Stimulated activated CD4-positive, alpha-beta T cell treated with anti-CD3 and anti-CD28 coated beads, Interleukin-15, amount 100 ng/mL, for 24 hours (primary cell): ENCODE measurements around the gene NRARP.
"Not testable (repeated sequence)": the region's sequence is repeated elsewhere in the genome, so short reads cannot be mapped to it uniquely, and the experiment has no call there.

ENCODE experiments used
- DNase-seq: peaks from one replicate; pipeline ENCODE4 v3.0.0-alpha.2; 2020

Gene NRARP, protein sequence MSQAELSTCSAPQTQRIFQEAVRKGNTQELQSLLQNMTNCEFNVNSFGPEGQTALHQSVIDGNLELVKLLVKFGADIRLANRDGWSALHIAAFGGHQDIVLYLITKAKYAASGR

DNA sequence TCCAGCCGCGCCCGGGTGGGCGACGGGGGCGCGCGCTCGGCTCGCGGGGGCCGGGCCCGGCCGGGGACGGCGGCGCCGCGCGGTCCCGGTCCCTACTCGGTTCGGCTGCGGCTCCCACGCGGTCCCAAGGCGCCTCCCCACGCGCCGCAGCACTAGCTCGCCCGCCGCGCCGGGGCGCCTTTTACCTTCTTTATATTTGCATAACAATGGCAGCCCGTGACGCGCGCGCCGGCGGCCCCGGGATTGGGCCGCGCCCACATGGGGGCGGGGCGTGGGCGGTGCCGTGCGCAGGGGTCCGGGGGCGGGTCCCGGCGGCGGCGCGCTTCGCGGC, at the start of gene NRARP:
Gene NRARP (minus strand): TSS at position 154 of the 331 bp plus-strand sequence. CDS start 343 bp downstream, outside the sequence.
- peak; percentile 94 for DNase-seq

DNA sequence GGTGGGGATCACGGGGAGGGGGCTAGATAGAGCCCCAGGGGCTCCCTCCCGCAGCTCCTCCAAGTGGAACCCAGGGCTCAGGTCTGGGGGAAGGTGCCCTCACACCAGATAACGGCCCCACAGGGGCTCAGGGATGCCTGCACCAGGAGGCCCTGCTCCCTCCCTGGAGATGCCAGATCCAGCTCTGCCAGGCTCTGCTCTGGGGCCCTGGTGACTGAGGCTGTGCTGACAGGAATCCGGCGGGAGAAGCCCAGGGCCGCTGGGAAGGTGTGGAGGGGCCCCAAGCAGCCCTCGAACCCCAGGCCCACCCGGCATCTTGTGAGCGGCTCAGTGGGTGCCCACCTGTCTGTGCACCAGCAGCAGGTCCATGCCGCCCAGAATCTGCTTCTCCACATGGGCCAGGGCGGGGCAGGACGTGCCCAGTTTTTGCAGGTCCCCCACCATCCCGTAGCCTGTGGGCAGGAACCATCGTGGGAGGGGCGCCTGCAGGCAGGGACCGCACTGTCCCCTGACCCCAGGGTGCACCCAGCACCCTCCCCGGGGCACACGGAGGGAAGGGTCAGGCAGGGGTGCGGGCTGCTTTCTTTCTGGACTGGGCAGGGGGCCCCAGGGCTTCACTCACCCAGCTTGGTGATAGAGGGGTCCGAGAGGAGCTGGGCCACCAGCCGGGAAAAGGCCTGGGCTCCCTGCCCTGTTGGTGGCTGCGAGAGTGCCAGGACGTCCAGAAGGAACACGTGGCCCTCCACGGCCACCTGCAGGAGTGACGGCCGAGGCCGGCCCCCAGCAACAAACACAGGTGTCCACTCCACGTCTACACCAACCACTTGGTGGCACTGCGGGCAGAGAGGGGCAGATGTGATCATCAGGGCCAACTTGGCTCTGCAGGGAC, 48.9 kb upstream of the NRARP start:
- no peak for DNase-seq

DNA sequence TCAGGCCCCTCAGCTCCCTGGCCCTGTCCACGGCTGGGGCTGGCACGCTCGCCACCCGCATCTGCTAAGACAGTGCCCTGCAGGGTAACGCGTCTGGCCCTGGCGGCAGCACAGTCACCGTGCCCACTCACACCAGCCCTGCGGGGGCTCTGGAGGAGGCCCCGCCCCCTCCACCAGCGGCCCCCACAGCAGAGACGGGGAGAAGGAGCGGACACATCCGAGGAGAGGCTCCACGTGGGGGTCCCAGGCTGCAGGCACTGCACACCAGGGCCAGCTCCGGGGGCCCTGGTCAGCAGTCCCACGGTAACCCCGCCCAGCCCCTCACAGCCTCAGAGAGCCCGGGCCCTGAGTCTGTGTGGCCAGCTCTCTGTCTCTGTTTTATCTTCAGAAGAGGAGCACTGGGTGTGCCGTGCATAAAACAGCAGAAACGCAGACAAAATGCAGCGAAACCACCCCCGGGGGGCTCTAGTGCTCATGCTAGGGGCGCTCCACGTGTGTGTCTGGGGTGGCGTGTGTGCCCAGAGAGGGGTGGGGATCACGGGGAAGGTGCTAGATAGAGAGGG, 47.5 kb upstream of the NRARP start:
- no peak for DNase-seq

DNA sequence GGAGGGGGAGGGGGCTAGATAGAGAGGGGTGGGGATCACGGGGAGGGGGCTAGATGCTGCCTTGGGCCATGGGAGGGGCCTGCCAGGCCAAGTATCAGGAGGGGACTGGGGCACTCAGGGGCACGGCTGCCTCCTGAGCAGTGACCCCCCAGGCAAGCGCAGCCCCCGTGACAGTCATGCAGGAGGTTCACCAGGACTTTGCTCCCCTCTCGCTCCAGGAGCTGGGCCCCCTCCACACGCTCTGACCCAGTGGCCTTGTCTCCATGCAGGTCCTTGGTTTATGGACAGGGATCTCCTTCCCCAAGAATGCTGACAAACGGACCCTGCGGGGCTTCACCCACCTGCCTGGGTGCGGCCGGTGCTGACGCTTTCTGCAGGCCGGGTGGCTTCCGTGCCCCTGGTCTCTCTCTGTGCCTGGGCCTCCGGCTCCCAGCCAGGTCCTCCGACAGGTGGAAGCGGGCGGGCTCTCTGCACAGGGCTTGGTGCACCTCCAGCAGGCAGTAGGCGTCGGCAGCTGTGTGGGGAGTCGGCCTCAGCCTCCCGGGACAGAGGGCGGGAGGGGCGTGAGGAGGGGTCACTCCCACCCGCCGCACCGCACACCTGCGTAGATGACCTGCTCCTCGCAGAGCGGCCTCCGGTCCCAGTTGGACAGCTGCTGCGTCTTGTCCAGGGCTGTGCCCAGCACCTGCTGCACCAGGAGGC, 46.8 kb upstream of the NRARP start:
- DNase-seq: no peak

DNA sequence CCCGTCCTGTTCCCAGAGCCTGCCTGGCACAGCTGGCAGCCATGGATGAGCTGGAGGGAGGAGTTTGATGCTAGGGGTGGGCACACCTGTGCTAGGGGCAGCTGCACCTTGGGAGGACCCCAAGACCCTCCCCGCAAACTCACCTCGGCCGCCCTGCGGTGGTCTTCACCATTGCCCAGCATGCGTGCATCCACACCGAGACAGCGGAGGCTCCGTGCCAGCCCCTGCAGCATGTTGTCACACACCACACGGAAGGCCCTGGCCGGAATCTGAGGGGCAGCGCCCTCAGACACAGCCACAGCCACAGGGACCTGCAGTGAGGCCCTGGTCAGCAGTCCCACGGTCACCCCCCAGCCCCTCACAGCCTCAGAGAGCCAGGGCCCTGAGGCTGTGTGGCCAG, 45.9 kb upstream of the NRARP start:
- no peak for DNase-seq

DNA sequence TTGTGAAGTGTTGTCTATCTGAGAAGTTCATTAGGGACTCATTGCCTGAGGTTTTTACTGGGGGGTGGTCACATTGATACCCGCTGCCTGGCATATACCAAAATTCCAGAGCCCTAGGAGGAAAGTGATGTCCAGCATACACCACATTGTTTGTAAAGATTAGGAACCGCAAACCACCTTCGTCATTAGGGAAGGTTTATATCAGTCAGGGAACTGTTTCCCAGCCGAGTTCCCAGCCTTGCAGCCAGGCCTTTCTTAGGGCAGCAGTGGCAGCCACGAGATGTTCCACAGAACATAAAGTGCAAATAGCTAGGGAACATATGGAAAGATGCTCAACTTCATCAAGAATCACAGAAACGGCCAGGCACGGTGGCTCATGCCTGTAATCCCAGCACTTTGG, 40.4 kb upstream of the NRARP start:
- no peak for DNase-seq

DNA sequence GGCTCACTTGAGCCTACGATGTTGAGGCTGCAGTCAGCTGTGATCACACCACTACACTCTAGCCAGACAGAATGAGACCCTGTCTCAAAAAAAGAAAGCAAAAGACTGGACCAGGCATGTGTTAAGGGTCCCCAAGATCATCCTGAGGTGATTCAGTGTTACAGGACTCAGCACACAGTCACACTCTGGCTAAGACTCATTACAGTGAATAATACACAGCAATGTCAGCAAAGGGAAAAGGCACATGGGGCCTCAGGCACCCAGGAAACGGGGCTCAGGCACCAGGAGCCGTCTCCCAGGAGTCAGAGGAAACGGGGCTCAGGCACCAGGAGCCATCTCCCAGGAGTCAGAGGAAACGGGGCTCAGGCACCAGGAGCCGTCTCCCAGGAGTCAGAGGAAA, 39.2 kb upstream of the NRARP start:
- no peak for DNase-seq

DNA sequence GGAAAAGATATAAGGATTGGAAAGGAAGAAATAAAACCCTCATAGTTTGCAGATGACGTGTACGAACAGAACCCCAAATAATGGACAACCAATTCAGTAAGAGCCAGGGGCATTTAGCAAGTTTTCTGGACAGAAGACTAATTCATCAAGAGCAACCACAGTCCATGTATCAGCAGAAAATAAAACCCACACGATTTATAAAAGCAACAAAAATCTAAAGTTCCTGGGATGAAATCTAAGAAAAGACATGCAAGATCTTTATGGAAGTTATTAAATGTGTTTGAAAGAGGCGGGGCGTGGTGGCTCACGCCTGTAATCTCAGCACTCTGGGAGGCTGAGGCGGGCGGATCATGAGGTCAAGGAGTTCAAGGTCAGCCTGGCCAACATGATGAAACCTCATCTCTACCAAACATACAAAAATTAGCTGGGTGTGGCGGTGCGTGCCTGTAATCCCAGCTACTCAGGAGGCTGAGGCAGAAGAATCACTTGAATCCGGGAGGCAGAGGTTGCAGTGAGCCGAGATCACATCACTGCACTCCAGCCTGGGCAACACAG, 37.9 kb upstream of the NRARP start:
- DNase-seq: not testable (repeated sequence)

DNA sequence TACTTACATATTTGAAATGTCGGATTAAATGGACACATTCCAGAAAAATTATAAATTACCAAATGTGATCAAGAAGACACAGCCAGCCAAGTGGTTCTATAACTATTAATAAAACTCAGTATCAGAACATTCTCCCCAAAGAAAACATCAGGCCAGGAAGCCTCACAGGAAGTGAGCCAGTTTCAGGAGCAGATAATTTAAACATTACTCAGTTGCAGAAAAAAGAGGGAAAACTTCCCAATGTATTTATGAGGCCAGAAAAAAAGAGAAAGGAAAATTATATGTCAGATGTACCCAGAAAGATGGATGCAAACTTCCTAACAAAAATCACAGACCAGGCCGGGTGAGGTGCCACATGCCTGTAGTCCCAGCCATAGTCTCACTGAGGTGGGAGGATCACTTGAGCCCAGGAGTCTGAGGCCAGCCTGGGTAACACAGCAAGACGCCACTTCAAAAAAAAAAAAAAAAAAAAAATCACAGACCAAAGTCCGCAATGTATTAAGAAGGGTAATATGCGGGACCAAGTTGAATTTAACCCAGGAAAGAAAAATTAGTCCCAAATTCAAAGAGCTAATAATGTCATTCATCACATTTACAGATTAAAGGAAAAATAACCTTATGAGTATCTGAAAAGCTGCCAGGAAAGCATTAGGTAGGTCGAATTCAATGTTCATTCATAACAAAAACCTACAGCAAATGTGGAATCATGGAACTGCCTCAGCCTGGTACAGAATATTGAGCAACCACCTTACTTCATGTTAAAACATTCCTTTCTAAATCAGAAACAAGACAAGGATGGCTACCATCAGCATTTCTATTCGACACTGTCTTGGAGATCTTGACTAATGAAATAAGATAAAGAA, 37.2 kb upstream of the NRARP start:
- DNase-seq: no peak

DNA sequence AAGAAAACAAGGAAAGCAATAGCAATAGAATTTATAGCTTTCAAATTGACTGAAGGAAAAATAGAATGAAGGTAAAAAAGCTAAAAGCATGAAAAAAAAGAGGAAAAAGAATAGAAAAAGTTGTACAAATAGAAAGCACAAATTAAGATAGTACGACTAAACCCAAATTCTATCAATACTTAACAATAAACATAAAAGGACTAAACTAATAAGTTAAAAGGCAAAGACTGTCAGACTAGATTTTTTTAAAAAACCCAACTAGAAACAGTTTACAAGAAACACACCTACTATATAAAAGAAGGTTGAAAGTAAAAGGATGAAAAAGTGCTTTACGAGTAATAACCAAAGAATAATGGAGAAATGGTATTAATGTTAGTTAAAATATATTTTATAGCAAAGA, 34.7 kb upstream of the NRARP start:
- DNase-seq: no peak

DNA sequence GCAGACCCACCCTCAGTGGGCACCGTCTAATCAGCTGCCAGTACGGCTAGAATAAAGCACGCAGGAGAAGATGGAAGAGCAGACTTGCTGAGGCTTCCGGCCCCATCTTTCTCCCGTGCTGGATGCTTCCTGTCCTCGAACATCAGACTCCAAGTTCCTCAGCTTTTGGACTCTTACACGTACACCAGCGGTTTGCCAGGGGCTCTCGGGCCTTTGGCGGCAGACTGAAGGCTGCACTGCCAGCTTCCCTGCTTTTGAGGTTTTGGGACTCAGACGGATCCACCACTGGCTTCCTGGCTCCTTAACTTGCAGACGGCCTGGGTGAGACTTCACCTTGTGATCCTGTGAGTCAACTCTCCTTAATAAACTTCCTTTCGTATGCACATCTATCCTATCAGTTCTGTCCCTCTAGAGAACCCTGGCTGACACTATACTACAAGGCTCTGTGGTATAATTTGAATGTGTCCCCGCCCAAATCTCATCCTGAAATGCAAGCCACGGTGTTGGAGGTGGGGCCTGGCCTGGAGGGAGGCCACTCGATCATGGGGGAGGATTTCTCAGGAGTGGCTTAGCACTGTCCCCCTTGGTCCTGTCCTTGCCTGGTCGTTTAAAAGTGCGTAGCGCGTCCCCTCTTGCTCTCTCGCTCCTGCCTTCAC, 31.1 kb upstream of the NRARP start:
- DNase-seq: no peak

DNA sequence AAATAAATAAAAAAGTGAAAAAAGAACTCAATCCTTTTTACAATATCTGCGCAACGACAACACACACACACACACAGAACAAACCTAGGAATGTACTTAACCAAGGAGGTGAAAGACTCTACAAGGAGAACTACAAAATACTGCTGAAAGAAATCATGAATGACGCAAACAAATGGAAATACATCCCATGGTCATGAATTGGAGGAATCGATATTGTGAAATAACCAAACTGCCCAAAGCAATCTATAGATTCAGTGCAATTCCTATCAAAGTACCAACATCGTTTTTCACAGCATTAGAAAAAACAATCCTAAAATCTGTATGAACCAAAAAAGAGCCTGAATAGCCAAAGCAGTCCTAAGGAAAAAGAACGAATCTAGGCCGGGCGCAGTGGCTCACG, 29.9 kb upstream of the NRARP start:
- DNase-seq: no peak

DNA sequence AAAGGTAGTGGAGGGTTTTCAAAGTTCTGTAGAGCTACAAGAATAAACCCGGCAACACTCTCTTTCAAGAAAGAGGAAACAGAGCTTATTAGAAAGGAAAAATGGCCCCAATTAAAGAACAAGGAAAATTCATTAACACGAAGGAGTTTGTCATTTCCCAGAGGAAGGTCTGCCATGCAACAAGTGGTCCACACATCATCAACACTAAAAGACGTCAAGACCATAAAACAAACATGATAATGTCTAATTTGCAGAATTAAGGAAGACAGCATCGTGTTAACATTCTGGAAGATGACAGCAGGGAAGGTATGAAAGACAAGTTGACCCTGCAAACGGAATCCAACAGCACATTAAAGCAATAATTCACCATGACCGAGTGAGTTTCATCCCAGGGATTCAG, 28.6 kb upstream of the NRARP start:
- DNase-seq: no peak

DNA sequence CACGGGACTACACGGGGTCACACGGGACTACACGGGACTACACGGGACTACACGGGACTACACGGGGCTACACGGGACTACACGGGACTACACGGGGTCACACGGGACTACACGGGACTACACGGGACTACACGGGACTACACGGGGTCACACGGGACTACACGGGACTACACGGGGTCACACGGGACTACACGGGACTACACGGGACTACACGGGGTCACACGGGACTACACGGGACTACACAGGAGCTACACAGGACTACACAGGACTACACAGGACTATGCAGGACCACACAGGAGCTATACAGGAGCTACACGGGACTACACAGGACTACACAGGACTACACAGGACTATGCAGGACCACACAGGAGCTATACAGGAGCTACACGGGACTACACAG, 27.5 kb upstream of the NRARP start:
- DNase-seq: not testable (repeated sequence)

DNA sequence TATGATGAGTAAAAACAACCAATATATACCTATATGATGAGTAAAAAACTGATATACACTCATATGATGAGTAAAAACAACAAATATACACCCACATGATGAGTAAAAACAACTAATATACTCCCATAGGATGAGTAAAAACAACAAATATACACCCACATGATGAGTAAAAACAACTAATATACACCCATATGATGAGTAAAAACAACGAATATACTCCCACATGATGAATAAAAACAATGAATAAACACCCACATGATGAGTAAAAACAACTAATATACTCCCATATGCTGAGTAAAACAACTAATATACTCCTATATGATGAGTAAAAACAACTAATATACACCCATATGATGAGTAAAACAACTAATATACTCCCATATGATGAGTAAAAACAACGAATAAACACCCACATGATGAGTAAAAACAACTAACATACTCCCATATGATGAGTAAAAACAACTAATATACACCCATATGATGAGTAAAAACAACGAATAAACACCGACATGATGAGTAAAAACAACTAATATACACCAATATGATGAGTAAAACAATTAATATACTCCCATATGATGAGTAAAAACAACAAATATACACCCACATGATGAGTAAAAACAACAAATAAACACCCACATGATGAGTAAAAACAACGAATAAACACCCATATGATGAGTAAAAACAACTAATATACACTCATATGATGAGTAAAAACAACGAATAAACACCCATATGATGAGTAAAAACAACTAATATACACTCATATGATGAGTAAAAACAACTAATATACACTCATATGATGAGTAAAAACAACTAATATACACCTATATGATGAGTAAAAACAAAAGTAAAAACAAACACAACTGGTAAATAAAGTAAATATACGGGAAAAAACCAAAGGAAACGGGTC, 25.8 kb upstream of the NRARP start:
- not testable (repeated sequence) for DNase-seq

DNA sequence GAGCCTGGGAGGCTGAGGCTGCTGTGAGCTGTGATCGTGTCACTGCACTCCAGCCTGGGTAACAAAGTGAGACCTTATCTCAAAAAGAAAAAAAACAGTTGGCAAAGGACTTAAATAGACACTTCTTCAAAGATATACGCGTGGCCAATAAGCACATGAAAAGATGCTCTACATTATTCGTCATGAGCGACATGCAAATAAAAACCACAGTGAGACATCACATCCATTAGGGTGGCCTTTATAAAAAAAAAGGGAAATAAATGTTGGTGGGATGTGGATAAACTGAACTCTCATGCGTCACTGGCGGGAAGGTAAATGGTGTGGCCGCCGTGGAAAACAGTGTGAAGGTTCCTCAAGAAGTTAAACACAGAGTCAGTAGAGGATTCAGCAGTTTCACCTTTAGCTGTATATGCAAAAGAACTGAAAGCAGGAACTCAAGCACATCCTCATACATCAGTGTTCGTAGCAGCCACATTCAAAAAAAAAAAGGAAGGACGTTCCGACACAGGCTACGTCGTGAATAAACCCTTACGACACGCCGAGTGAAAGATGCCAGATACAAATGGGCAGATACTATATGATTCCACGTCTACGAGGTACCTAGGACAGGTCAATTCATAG, 24.5 kb upstream of the NRARP start:
- no peak for DNase-seq

DNA sequence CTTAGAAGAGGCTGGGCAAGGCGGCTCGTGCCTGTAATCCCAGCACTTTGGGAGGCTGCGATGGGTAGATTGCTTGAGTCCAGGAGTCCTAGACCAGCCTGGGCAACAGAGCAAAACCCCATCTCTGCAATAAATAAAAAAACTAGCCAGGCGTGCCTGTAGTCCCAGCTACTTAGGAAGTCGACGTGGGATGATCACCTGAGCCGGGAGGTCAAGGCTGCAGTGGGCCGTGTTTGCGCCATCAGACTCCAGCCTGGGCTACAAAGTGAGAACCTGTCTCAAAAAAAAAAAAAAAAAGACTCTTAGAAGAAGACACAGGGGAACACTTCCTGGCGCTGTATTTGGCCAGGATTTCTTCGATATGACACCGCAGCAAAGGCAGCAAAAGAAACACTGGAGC, 23.7 kb upstream of the NRARP start:
- DNase-seq: no peak

DNA sequence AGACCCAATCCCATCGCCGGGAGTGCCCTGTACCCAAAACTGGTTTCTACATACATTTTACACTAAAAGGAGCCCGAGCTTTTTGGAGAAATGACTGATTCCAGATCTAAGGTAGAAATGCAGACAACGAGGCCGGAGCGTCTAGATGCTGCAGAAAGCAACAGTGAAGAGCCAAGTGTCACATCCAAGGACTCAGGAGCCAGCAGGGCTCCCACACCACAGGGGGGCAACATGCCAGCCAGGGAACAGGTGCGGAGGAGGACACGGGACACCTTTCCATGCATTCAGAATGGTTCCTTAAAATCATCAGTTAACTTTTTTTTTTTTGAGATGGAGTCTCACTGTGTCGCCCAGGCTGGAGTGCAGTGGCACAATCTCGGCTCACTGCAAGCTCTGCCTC, 23.1 kb upstream of the NRARP start:
- DNase-seq: no peak

DNA sequence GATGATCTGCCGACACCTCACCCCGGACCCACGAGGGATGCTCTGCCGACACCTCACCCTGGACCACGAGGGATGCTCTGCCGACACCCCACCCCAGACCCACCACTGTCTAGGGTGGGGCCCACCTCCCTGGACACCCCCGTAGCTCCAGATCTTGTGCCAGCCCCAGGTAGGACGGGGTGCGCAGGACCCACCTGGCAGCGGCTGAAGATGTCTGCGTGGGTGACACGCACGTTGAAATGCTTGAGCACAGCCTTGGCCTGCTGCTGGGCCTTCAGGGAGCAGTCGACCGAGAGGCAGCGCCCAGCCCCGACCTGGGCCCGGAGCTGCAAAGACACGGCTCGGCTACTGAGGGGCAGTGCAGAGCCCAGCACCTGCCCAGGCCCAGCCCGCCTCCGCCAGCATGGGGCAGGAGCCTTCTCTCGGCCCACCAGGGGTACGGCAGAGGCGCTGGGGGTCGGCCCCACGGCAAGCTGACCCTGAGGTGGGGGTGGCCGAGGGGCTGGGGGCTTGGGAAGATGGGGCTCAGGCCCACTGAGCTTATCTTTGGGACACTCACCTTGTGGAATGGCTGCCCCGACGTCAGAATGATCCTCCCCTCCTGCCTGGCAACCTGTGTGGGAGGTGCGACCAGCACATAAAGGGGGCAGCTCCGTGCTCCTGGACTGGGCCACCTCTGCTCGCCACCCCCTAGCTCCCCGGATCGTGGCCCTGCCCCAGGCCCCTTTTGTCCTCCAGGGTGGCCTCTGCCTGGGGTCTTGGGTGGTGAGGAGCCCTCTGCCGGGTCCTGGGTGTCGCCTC, 21.7 kb upstream of the NRARP start:
- no peak for DNase-seq
